Large intestine (tissue), 3 donors: Measurements from ENCODE around the gene ABLIM2. TPM values are rescaled to one million over a fixed set of nuclear protein-coding genes. Genes with fewer than 3 reads are reported as not detected.
A peak's percentile ranks its signal among the peaks of the same experiment; 100 is the strongest.

Source experiments
- DNase-seq, 2 donors: peaks; one replicate each; pipeline versions ENCODE4 v3.0.0 to v3.0.0-alpha.2; 2013
- H3K27ac ChIP-seq: one replicate; pipeline ENCODE4 v1.5.1; 2013; ENCODE audit warnings: low read length
- H3K27me3 ChIP-seq: 2 replicates; pipeline ENCODE4 v1.6.1; 2013; ENCODE audit warnings: low read length; ENCODE audit not compliant: control insufficient read depth, insufficient read depth
- H3K36me3 ChIP-seq: 2 replicates; pipeline ENCODE4 v1.6.1; 2013; ENCODE audit warnings: low read length; ENCODE audit not compliant: control insufficient read depth, insufficient read depth
- H3K4me1 ChIP-seq: one replicate; pipeline ENCODE4 v1.6.1; 2013; ENCODE audit warnings: low read length; ENCODE audit not compliant: control insufficient read depth, insufficient read depth
- H3K4me3 ChIP-seq: one replicate; pipeline ENCODE4 v1.5.1; 2013; ENCODE audit warnings: low read length
- H3K9me3 ChIP-seq: one replicate; pipeline ENCODE4 v1.6.1; 2013; ENCODE audit warnings: mild to moderate bottlenecking, low read depth, low read length, moderate library complexity; ENCODE audit not compliant: control insufficient read depth
- WGBS: methylation state at CpG from one replicate; pipeline ENCODE4 v1.1.5; 2013; ENCODE audit warnings: low lambda C conversion rate; ENCODE audit not compliant: insufficient coverage; 5-methylcytosine and 5-hydroxymethylcytosine counted together
- polyA plus RNA-seq: library from polyadenylated mRNA; unstranded; fragments of 120-200 nt; gene quantifications from one replicate; pipeline ENCODE4 v1.2.1, GENCODE V29; 2013

Gene ABLIM2
- polyA plus RNA-seq, 1 donor: 5.9 TPM

- peaks cover 2% of the 10 kb centered on the region for H3K4me1 ChIP-seq
- no peaks in the 10 kb centered on the region for H3K9me3 ChIP-seq
- H3K27me3 ChIP-seq: peaks cover 10% of the 10 kb centered on the region
- no peak overlapping the region for H3K27ac ChIP-seq
- no peaks in the 10 kb centered on the region for H3K36me3 ChIP-seq
- H3K4me3 ChIP-seq: no peak overlapping the region
- no peak for DNase-seq
- WGBS: no CpG with 5 or more reads among the region's 21 CpGs
Observed at GRCh38 chr4:8103421-8104390, 54.9 kb downstream of the ABLIM2 start.

GRCh38 chr4:8102831-8103230 is 55.8 kb downstream of the ABLIM2 start:
- DNase-seq: no peak
- WGBS: no CpG with 5 or more reads among the region's 11 CpGs

GRCh38 chr4:8102076-8102355 is 56.6 kb downstream of the ABLIM2 start:
- H3K36me3 ChIP-seq: no peaks in the 10 kb centered on the region
- H3K27ac ChIP-seq: no peak overlapping the region
- H3K4me3 ChIP-seq: no peak overlapping the region
- peaks cover 2% of the 10 kb centered on the region for H3K4me1 ChIP-seq
- peaks cover 6% of the 10 kb centered on the region for H3K27me3 ChIP-seq
- no peaks in the 10 kb centered on the region for H3K9me3 ChIP-seq
- no CpG with 5 or more reads among the region's 3 CpGs for WGBS
- no peak for DNase-seq

More at GRCh38 chr4:8102831-8103230, 55.8 kb downstream of the ABLIM2 start:
- no peak overlapping the region for H3K4me3 ChIP-seq
- no peaks in the 10 kb centered on the region for H3K9me3 ChIP-seq
- H3K27ac ChIP-seq: no peak overlapping the region
- H3K4me1 ChIP-seq: peaks cover 2% of the 10 kb centered on the region
- no peaks in the 10 kb centered on the region for H3K36me3 ChIP-seq
- peaks cover 6% of the 10 kb centered on the region for H3K27me3 ChIP-seq

- Histone ChIP-seq H3K9me3 (no peaks in the 10 kb centered on the region), H3K36me3 (no peaks in the 10 kb centered on the region), H3K4me1 (peaks cover 2% of the 10 kb centered on the region), H3K27ac (no peak overlapping the region), H3K4me3 (no peak overlapping the region), H3K27me3 (peaks cover 6% of the 10 kb centered on the region)
- no CpG with 5 or more reads among the region's 23 CpGs for WGBS
- DNase-seq: peak; percentile 54 to 59
Observed at GRCh38 chr4:8101213-8102075, 57.2 kb downstream of the ABLIM2 start.

- Histone ChIP-seq H3K4me3 (no peak overlapping the region), H3K9me3 (no peaks in the 10 kb centered on the region), H3K27ac (no peak overlapping the region), H3K36me3 (no peaks in the 10 kb centered on the region), H3K27me3 (peaks cover 2% of the 10 kb centered on the region), H3K4me1 (peaks cover 2% of the 10 kb centered on the region)
- no CpG with 5 or more reads among the region's 4 CpGs for WGBS
- DNase-seq: no peak
Observed at GRCh38 chr4:8099981-8100464, 58.6 kb downstream of the ABLIM2 start.

- Histone ChIP-seq H3K4me1 (peaks cover 2% of the 10 kb centered on the region), H3K4me3 (no peak overlapping the region), H3K36me3 (no peaks in the 10 kb centered on the region), H3K9me3 (no peaks in the 10 kb centered on the region), H3K27me3 (no peaks in the 10 kb centered on the region), H3K27ac (no peak overlapping the region)
- WGBS: no CpG with 5 or more reads among the region's 12 CpGs
- DNase-seq: no peak
Observed at GRCh38 chr4:8098506-8098905, 60.1 kb downstream of the ABLIM2 start.

GRCh38 chr4:8097721-8098345 is 60.8 kb downstream of the ABLIM2 start:
- Histone ChIP-seq H3K36me3 (no peaks in the 10 kb centered on the region), H3K27me3 (no peaks in the 10 kb centered on the region), H3K9me3 (no peaks in the 10 kb centered on the region), H3K4me3 (no peak overlapping the region), H3K4me1 (peaks cover 2% of the 10 kb centered on the region), H3K27ac (no peak overlapping the region)
- WGBS: no CpG with 5 or more reads among the region's 8 CpGs
- DNase-seq: no peak

- Histone ChIP-seq H3K27me3 (no peaks in the 10 kb centered on the region), H3K4me3 (no peak overlapping the region), H3K27ac (no peak overlapping the region), H3K36me3 (no peaks in the 10 kb centered on the region), H3K9me3 (no peaks in the 10 kb centered on the region), H3K4me1 (peaks cover 2% of the 10 kb centered on the region)
- WGBS: no CpG with 5 or more reads among the region's 23 CpGs
- no peak for DNase-seq
Observed at GRCh38 chr4:8097141-8097541, 61.5 kb downstream of the ABLIM2 start.

- no peak overlapping the region for H3K4me3 ChIP-seq
- H3K9me3 ChIP-seq: no peaks in the 10 kb centered on the region
- no peaks in the 10 kb centered on the region for H3K36me3 ChIP-seq
- peaks cover 2% of the 10 kb centered on the region for H3K4me1 ChIP-seq
- DNase-seq: no peak
- H3K27ac ChIP-seq: no peak overlapping the region
- WGBS: no CpG with 5 or more reads among the region's 12 CpGs
- no peaks in the 10 kb centered on the region for H3K27me3 ChIP-seq
Observed at GRCh38 chr4:8096690-8097061, 61.9 kb downstream of the ABLIM2 start.
